ENCODE measurements around the gene NKAPD1. TPM values are rescaled to one million over a fixed set of nuclear protein-coding genes. Genes with fewer than 3 reads are reported as not detected.

Gene NKAPD1
- total RNA-seq, 1 experiment from 2014 or later, result 19.4 TPM

GRCh38 chr11:112049777-112050176 is 24.3 kb upstream of the NKAPD1 start:
- Histone ChIP-seq H4K20me1 (ENCODE audit: insufficient read depth) (no peaks in the 10 kb centered on the region), H3K9ac (ENCODE audit: low read length) (no peak overlapping the region), H3K9me3 (ENCODE audit: control insufficient read depth in 1 of 2, insufficient read depth in 1 of 2, low read depth in 1 of 2, low read length in 2 of 2) (no peaks in the 10 kb centered on the region), H3K4me1 (ENCODE audit: control insufficient read depth in 1 of 2, insufficient read depth in 2 of 2, low read length in 2 of 2) (peaks cover 6 to 15% of the 10 kb centered on the region in 2 experiments; a peak in 3 of 4 replicates), H3K9me2 (ENCODE audit: insufficient read depth) (no peaks in the 10 kb centered on the region), H3K79me2 (ENCODE audit: insufficient read depth, low read length) (peaks cover 28% of the 10 kb centered on the region), H3K27me3 (ENCODE audit: insufficient read depth, low read length) (no peaks in the 10 kb centered on the region), H3K4me3 (replicated peaks in 1 of 2; ENCODE audit: low read depth in 1 of 2, low read length in 2 of 2) (no peak overlapping the region), H3K27ac (ENCODE audit: low read depth, low read length) (no peak overlapping the region), H3K36me3 (ENCODE audit: control insufficient read depth in 1 of 2, insufficient read depth in 2 of 2, low read length in 2 of 2) (peaks cover 31 to 43% of the 10 kb centered on the region in 2 experiments; a peak in 2 of 4 replicates), H3K4me2 (ENCODE audit: low read length) (no peak overlapping the region), H2AFZ (ENCODE audit: low read depth, low read length, poor library complexity, severe bottlenecking) (no peak overlapping the region)
- BruUV-seq (replicated peaks), result no TSS peak
- POLR2A ChIA-PET, result interaction anchor here (0.8 kb wide), 1 partner anchor 8 kb away, joined by 5 read pairs; no protein-coding TSS in a partner anchor
- CTCF ChIA-PET, result no interaction called here
- no peak for ATAC-seq
- RAD21 ChIA-PET (ENCODE audit: low non-redundant PET in 1 of 2, low total read pairs in 2 of 2, uncharacterized antibody in 2 of 2, unreplicated experiment in 2 of 2), result no interaction called here
- intact Hi-C loops (cut with micrococcal nuclease), result no loop called here
- TF ChIP-seq CEBPB (IDR thresholded peaks at IDR 0.05; ENCODE audit: low read depth), result no peak
- no peak for TF ChIP-seq ZFX (IDR thresholded peaks at IDR 0.05)
- TF ChIP-seq POLR2A (IDR thresholded peaks at IDR 0.05; ENCODE audit: borderline replicate concordance, extremely low read depth, insufficient read depth, insufficient read length), result no peak
- DNase-seq (ENCODE audit: low read depth, low spot score), result no peak

GRCh38 chr11:112050721-112051120 is 23.4 kb upstream of the NKAPD1 start:
- H3K36me3 ChIP-seq (ENCODE audit: control insufficient read depth in 1 of 2, insufficient read depth in 2 of 2, low read length in 2 of 2), result peaks cover 22 to 38% of the 10 kb centered on the region in 2 experiments; a peak in 2 of 4 replicates
- TF ChIP-seq YY1 (IDR thresholded peaks at IDR 0.05; ENCODE audit: extremely low read depth, insufficient replicate concordance, low read depth, low read length), result no peak
- TF ChIP-seq SP1 (IDR thresholded peaks at IDR 0.05; ENCODE audit: low read depth), result no peak
- no peak for TF ChIP-seq ZNF274 (IDR thresholded peaks at IDR 0.05; ENCODE audit: low read depth, low read length)
- TF ChIP-seq TCF7L2 (IDR thresholded peaks at IDR 0.05; ENCODE audit: borderline replicate concordance, extremely low read depth, insufficient read depth, insufficient read length), result no peak
- no peak for TF ChIP-seq ATF3 (IDR thresholded peaks at IDR 0.05)
- TF ChIP-seq EGR1 (IDR thresholded peaks at IDR 0.05; ENCODE audit: low read depth), result no peak
- no peak for TF ChIP-seq SRF (IDR thresholded peaks at IDR 0.05; ENCODE audit: low read depth)
- TF ChIP-seq FOSL1 (IDR thresholded peaks at IDR 0.05; ENCODE audit: low read depth), result no peak
- TF ChIP-seq JUND (IDR thresholded peaks at IDR 0.05), result no peak
- TF ChIP-seq CTCF (IDR thresholded peaks at IDR 0.05 in 2 of 3, conservative IDR thresholded peaks at IDR 0.05 in 1 of 3; ENCODE audit: borderline replicate concordance in 1 of 3, insufficient read depth in 1 of 3, low read depth in 2 of 3, low read length in 2 of 3), result no peak
- no peak for TF ChIP-seq ZBTB33 (IDR thresholded peaks at IDR 0.05; ENCODE audit: extremely low read depth, insufficient replicate concordance, low read length)

More at GRCh38 chr11:112050721-112051120, 23.4 kb upstream of the NKAPD1 start:
- H3K79me2 ChIP-seq (ENCODE audit: insufficient read depth, low read length), result peaks cover 27% of the 10 kb centered on the region
- peaks cover 6 to 15% of the 10 kb centered on the region in 2 experiments; a peak in 3 of 4 replicates for H3K4me1 ChIP-seq (ENCODE audit: control insufficient read depth in 1 of 2, insufficient read depth in 2 of 2, low read length in 2 of 2)
- no TSS peak for BruUV-seq (replicated peaks)
- H3K9me2 ChIP-seq (ENCODE audit: insufficient read depth), result no peaks in the 10 kb centered on the region
- DNase-seq (ENCODE audit: low read depth, low spot score), result no peak
- CTCF ChIA-PET, result no interaction called here
- RAD21 ChIA-PET (ENCODE audit: low non-redundant PET in 1 of 2, low total read pairs in 2 of 2, uncharacterized antibody in 2 of 2, unreplicated experiment in 2 of 2), result no interaction called here
- H3K27me3 ChIP-seq (ENCODE audit: insufficient read depth, low read length), result no peaks in the 10 kb centered on the region
- H3K9me3 ChIP-seq (ENCODE audit: control insufficient read depth in 1 of 2, insufficient read depth in 1 of 2, low read depth in 1 of 2, low read length in 2 of 2), result no peaks in the 10 kb centered on the region
- intact Hi-C loops (cut with micrococcal nuclease), result no loop called here
- H3K9ac ChIP-seq (ENCODE audit: low read length), result no peak overlapping the region
- H3K27ac ChIP-seq (ENCODE audit: low read depth, low read length), result no peak overlapping the region
- H3K4me2 ChIP-seq (ENCODE audit: low read length), result no peak overlapping the region
- no peak for ATAC-seq
- H3K4me3 ChIP-seq (replicated peaks in 1 of 2; ENCODE audit: low read depth in 1 of 2, low read length in 2 of 2), result no peak overlapping the region
- H2AFZ ChIP-seq (ENCODE audit: low read depth, low read length, poor library complexity, severe bottlenecking), result no peak overlapping the region
- no peaks in the 10 kb centered on the region for H4K20me1 ChIP-seq (ENCODE audit: insufficient read depth)
- POLR2A ChIA-PET, result interaction anchor here (0.8 kb wide), 1 partner anchor 9 kb away, joined by 5 read pairs; no protein-coding TSS in a partner anchor
